Memory B cell (primary cell): Measurements from ENCODE around the gene PLD6.

Source experiments
- ATAC-seq: fragments of 150-1000 bp; cut with Tn5 transposase; 2 replicates; pipeline ENCODE4 v1.10.0; 2021; ENCODE audit warnings: low read depth, mild to moderate bottlenecking, moderate library complexity
- DNase-seq, 2 donors: peaks; one replicate each; pipeline ENCODE4 v3.0.0; 2022; ENCODE audit warnings: low spot score in 2 of 2
- H3K27ac Mint-ChIP-seq: one replicate; pipeline ENCODE4 v1.8.0; 2022; ENCODE audit warnings: mild to moderate bottlenecking, moderate library complexity, mixed read lengths
- H3K27me3 Mint-ChIP-seq: one replicate; pipeline ENCODE4 v1.8.0; 2022; ENCODE audit warnings: mixed read lengths
- H3K36me3 Mint-ChIP-seq: one replicate; pipeline ENCODE4 v1.8.0; 2022; ENCODE audit warnings: mild to moderate bottlenecking, mixed read lengths
- H3K4me1 Mint-ChIP-seq: one replicate; pipeline ENCODE4 v1.8.0; 2022; ENCODE audit warnings: mixed read lengths
- H3K4me3 Mint-ChIP-seq: one replicate; pipeline ENCODE4 v1.8.0; 2022; ENCODE audit warnings: mild to moderate bottlenecking, moderate library complexity, mixed read lengths
- H3K9me3 Mint-ChIP-seq: one replicate; pipeline ENCODE4 v1.8.0; 2022; ENCODE audit warnings: mixed read lengths

PLD6 gene

GRCh38 chr17:17216236-17216635 lies 10.1 kb upstream of the PLD6 start:
- no peak for ATAC-seq
- Mint-ChIP-seq H3K4me1 (no peaks in the 10 kb centered on the region), H3K27ac (no peak overlapping the region), H3K36me3 (peaks cover 32% of the 10 kb centered on the region), H3K9me3 (no peaks in the 10 kb centered on the region), H3K27me3 (no peaks in the 10 kb centered on the region), H3K4me3 (no peak overlapping the region)
- no peak for DNase-seq

DNA sequence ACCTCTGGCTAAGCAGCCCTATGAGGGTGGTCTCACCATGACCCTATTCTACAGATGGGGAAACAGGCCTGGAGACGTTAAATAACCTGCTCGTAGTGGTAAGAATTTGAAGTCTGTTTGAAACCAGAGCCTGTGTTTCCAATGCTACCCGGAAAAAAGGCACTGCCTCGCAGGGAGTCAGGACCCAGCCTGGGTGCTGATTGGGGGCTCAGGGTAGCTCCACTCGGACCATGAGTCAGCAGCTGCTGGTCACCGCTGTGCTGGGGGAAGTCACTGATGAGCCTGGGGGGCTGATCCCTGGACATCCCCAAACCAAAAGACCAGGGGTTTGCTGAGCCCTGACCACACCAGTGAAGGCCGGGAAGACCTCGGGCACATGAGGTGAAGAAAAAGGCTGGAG lies 9.4 kb upstream of the PLD6 start:
- no peak overlapping the region for H3K4me3 Mint-ChIP-seq
- H3K27ac Mint-ChIP-seq: no peak overlapping the region
- no peaks in the 10 kb centered on the region for H3K9me3 Mint-ChIP-seq
- DNase-seq (no peak), ATAC-seq (no peak)
- peaks cover 29% of the 10 kb centered on the region for H3K36me3 Mint-ChIP-seq
- no peaks in the 10 kb centered on the region for H3K4me1 Mint-ChIP-seq
- no peaks in the 10 kb centered on the region for H3K27me3 Mint-ChIP-seq

GRCh38 chr17:17214646-17215436 lies 8.7 kb upstream of the PLD6 start:
- Mint-ChIP-seq H3K36me3 (peaks cover 24% of the 10 kb centered on the region), H3K27ac (no peak overlapping the region)

GRCh38 chr17:17213775-17214174 lies 7.6 kb upstream of the PLD6 start:
- H3K4me1 Mint-ChIP-seq: no peaks in the 10 kb centered on the region
- H3K9me3 Mint-ChIP-seq: no peaks in the 10 kb centered on the region
- no peak overlapping the region for H3K27ac Mint-ChIP-seq
- no peak for ATAC-seq
- no peak for DNase-seq
- no peak overlapping the region for H3K4me3 Mint-ChIP-seq
- peaks cover 22% of the 10 kb centered on the region for H3K36me3 Mint-ChIP-seq
- H3K27me3 Mint-ChIP-seq: no peaks in the 10 kb centered on the region

More at GRCh38 chr17:17214646-17215436, 8.7 kb upstream of the PLD6 start:
- ATAC-seq (no peak), DNase-seq (no peak)
- Mint-ChIP-seq H3K4me3 (no peak overlapping the region), H3K9me3 (no peaks in the 10 kb centered on the region), H3K27me3 (no peaks in the 10 kb centered on the region), H3K4me1 (no peaks in the 10 kb centered on the region)

DNA sequence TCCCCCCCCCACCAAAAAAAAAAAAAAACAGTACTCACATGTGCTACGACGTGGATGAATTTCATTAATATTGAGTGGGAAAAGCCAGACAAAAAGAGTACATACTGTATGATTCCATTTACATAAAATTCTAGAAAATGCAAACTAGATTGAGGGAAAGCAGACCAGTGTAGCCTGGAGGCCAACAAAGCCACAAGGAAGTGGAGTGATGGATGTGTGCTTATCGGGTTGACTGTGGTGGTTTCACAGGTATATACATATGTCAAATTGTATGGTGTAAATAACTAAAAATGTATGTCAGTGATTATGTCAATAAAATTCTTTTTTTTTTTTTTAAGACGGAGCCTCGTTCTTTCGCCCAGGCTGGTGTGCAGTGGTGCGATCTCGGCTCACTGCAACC lies 1.9 kb upstream of the PLD6 start:
- DNase-seq (no peak), ATAC-seq (no peak)
- H3K27ac Mint-ChIP-seq: no peak overlapping the region

DNA sequence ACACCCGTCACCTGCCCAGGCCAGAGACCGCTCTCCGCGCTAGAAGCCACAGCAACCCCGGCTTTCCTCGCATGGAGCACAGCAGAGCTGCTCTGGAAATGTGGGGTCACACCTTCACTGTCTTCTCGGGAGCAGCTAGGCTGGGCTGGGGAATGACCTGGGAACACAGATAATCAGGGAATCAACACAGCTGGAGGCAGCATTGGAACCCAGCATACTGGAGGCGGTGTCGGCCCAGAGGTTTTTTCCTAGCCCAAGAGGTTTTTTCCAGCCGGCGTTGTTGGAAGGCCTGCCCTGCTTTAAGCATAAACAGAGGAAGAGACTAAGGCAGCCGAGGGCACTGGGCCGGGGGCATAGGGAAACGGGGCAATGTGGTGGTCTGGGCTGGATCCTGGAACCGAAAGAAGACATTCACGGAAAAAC lies 791 bp upstream of the PLD6 start:
- peaks cover 2% of the 10 kb centered on the region for H3K9me3 Mint-ChIP-seq
- H3K36me3 Mint-ChIP-seq: peaks cover 5% of the 10 kb centered on the region
- H3K4me3 Mint-ChIP-seq: peak overlapping the region; percentile 69
- no peaks in the 10 kb centered on the region for H3K27me3 Mint-ChIP-seq
- peak overlapping the region; percentile 89 for H3K27ac Mint-ChIP-seq
- DNase-seq: no peak
- peaks cover 13% of the 10 kb centered on the region for H3K4me1 Mint-ChIP-seq
- no peak for ATAC-seq

More for the DNA sequence above, 1.9 kb upstream of the PLD6 start:
- H3K4me3 Mint-ChIP-seq: no peak overlapping the region
- H3K9me3 Mint-ChIP-seq: peaks cover 2% of the 10 kb centered on the region
- no peaks in the 10 kb centered on the region for H3K27me3 Mint-ChIP-seq
- peaks cover 8% of the 10 kb centered on the region for H3K36me3 Mint-ChIP-seq
- H3K4me1 Mint-ChIP-seq: peaks cover 13% of the 10 kb centered on the region

DNA sequence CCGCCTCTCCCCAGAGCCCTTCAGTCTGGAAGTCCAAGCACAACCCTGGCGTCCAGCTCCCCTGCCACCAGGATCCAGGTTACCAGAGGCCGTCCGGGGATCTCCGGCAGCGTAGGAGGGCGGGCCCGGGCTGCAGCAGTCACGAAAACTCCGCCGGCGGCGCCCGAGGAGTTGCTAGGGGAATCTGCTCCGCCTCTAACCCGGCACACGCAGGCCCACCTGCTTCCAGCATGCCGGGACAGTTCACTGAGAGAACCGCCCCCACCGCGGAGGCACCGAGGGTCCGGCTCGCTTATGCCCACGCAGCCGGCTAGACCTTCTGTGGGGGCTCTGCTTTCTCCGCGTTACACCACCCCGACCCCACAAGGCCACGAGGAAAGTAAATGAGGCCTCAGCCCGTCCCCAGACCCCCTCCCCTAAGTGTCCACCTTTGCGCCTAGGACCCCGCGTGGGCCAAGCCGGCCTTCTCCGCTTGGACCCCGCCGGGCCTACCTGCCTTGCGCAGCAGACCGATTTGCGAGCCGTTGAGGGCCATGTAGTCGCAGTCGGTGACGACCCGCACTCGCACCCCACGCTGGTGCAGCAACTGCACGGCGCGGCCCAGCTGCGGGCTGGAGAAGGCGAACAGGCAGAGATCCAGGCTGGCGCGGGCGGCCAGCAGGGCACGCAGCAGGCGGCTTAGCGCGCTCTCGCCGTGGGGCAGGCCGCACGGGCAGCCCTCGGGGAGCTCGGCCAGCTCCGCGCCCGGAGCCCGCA lies 587 bp downstream of the PLD6 start:
- no peaks in the 10 kb centered on the region for H3K27me3 Mint-ChIP-seq
- H3K27ac Mint-ChIP-seq: peak overlapping the region; percentile 60
- peak; percentile 19 to 49 for DNase-seq
- ATAC-seq: peak; percentile 22
- peaks cover 13% of the 10 kb centered on the region for H3K4me1 Mint-ChIP-seq
- H3K9me3 Mint-ChIP-seq: peaks cover 2% of the 10 kb centered on the region
- peaks cover 5% of the 10 kb centered on the region for H3K36me3 Mint-ChIP-seq
- peak overlapping the region; percentile 77 for H3K4me3 Mint-ChIP-seq

DNA sequence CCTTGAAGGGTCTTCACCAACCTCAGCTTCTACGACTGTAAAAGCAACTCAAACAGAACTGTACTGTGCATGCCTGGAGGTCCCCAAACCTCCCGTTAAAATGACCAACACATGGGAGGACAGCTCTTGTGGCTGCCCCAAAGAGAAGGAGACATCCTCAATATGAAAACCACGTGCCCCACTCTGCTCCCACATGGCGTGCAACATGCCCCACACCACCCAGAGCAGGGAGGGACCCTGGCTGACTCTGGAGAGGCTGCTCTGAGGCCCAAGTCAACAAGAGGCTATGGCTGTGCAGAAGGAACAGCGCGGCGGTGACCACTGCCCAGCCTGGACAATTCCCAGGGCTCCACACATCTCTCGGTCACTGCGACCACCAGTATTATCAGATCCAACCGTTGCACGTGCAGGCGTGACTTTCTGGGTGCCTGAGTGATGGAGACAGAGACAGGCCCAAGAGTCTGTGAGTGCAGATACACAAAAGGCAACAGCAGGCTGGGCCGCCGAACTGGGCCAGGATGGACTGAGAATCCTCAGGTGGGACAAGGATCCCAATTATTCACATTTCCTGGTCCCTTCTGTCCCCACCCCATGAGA lies 1.4 kb downstream of the PLD6 start:
- Mint-ChIP-seq H3K9me3 (peaks cover 2% of the 10 kb centered on the region), H3K27me3 (no peaks in the 10 kb centered on the region), H3K27ac (peak overlapping the region; percentile 60), H3K36me3 (peaks cover 5% of the 10 kb centered on the region), H3K4me1 (peaks cover 13% of the 10 kb centered on the region), H3K4me3 (peak overlapping the region; percentile 77)
- DNase-seq: no peak
- no peak for ATAC-seq

DNA sequence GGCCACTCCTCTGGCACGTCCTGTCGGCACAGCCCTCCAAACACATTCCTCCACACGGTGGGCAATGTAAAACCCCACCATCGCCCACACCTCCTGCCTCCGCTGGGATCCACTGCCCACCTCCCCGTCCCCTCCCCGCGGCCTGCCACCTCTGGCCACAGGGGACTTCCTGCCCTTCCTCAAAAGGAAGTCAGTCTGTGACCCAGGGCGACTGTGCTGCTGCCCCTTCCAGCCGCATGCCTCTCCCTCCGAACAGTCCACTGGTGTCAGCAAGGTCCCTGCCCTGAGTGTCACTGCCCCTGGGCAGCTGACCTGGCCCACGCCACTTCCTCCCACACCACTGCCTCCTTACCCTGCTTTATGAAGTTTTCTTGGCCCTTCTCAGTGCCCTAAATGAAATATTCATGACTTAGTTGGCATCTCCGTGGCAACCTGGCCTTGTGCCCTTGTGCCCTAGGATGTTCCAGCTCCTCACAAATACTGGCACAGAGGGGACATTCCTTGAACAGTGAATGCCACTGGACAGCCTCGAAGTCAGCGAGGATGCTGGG lies 2.0 kb downstream of the PLD6 start:
- Mint-ChIP-seq H3K36me3 (peaks cover 5% of the 10 kb centered on the region), H3K4me3 (peak overlapping the region; percentile 77), H3K27ac (peak overlapping the region; percentile 60), H3K27me3 (no peaks in the 10 kb centered on the region), H3K4me1 (peaks cover 13% of the 10 kb centered on the region), H3K9me3 (peaks cover 2% of the 10 kb centered on the region)
- no peak for DNase-seq
- no peak for ATAC-seq

- Mint-ChIP-seq H3K4me1 (peaks cover 13% of the 10 kb centered on the region), H3K27ac (peak overlapping the region; percentile 50), H3K36me3 (peaks cover 5% of the 10 kb centered on the region), H3K4me3 (no peak overlapping the region), H3K27me3 (no peaks in the 10 kb centered on the region), H3K9me3 (peaks cover 2% of the 10 kb centered on the region)
- ATAC-seq (no peak), DNase-seq (no peak)
Observed at GRCh38 chr17:17203173-17203730, 2.9 kb downstream of the PLD6 start.

- peaks cover 16% of the 10 kb centered on the region for H3K4me1 Mint-ChIP-seq
- no peaks in the 10 kb centered on the region for H3K27me3 Mint-ChIP-seq
- no peak overlapping the region for H3K4me3 Mint-ChIP-seq
- H3K27ac Mint-ChIP-seq: no peak overlapping the region
- H3K9me3 Mint-ChIP-seq: peaks cover 2% of the 10 kb centered on the region
- DNase-seq (no peak), ATAC-seq (no peak)
- H3K36me3 Mint-ChIP-seq: peaks cover 5% of the 10 kb centered on the region
Observed at GRCh38 chr17:17201907-17202306, 4.2 kb downstream of the PLD6 start.

DNA sequence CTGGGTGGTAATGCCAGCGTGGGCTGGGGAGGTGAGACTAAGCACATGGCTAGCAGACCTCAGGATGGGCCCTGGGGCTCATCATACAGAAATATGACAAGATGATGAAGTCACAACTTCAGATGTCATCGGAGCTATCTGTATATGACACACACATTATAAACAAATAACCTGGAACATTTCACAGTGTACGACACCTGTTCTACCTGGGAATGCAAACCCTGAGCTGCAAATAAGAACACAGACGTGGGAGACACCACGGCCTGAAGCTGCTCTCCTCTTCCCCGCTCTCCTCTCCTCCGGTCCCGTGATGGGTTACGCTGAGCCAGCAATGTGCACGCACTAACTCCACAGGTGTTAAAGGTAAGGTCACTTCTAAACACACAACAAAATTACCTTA lies 4.9 kb downstream of the PLD6 start:
- ATAC-seq (no peak), DNase-seq (no peak)
- H3K9me3 Mint-ChIP-seq: no peaks in the 10 kb centered on the region
- peaks cover 5% of the 10 kb centered on the region for H3K36me3 Mint-ChIP-seq
- no peaks in the 10 kb centered on the region for H3K27me3 Mint-ChIP-seq
- no peak overlapping the region for H3K27ac Mint-ChIP-seq
- H3K4me3 Mint-ChIP-seq: no peak overlapping the region
- peaks cover 14% of the 10 kb centered on the region for H3K4me1 Mint-ChIP-seq

DNA sequence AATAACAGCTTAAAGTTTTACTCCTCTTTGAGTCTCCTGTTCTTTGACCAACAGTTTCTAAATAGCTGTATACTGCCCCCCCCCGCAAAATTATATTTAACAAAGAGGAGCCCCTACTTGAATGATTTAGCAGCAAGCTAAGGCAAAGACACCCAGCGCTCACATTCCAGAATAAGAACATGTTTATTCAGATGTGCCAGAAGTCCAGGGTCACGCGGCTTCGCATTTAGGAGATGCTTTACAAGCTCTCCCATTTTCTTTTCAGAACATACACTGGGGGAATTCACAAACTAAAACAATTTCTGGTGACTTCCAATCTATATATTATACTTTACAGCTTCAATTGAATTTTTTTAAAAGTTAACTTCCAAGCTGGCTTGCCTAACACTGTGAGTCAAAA lies 5.3 kb downstream of the PLD6 start:
- no peak for DNase-seq
- no peaks in the 10 kb centered on the region for H3K27me3 Mint-ChIP-seq
- no peak overlapping the region for H3K27ac Mint-ChIP-seq
- H3K4me1 Mint-ChIP-seq: peaks cover 14% of the 10 kb centered on the region
- no peaks in the 10 kb centered on the region for H3K9me3 Mint-ChIP-seq
- peaks cover 5% of the 10 kb centered on the region for H3K36me3 Mint-ChIP-seq
- ATAC-seq: no peak
- no peak overlapping the region for H3K4me3 Mint-ChIP-seq

DNA sequence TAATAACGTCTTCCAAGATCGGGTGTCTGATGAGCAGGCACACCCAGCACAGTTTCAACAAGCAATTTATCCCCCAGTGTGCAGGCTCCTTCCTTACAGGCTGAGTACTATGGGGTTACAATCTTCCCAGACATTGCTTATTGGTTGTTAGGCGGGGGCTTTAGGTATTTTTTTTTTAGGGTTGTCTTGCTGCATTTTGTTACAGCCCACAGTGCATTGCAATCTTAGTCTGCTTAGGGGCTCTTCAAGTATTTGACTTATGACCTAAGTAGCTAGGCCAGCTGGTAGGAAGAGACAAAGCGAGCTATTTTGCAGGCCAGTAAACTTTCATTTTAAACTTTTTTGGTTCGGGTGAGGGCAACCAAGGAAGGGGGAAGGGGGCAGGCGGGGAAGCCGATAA lies 5.8 kb downstream of the PLD6 start:
- H3K36me3 Mint-ChIP-seq: peaks cover 5% of the 10 kb centered on the region
- no peak for ATAC-seq
- H3K9me3 Mint-ChIP-seq: no peaks in the 10 kb centered on the region
- no peak for DNase-seq
- H3K4me1 Mint-ChIP-seq: peaks cover 14% of the 10 kb centered on the region
- H3K4me3 Mint-ChIP-seq: no peak overlapping the region
- no peaks in the 10 kb centered on the region for H3K27me3 Mint-ChIP-seq
- no peak overlapping the region for H3K27ac Mint-ChIP-seq
